Measurements from ENCODE around the gene ZNF296.

The ZNF296 gene

DNA sequence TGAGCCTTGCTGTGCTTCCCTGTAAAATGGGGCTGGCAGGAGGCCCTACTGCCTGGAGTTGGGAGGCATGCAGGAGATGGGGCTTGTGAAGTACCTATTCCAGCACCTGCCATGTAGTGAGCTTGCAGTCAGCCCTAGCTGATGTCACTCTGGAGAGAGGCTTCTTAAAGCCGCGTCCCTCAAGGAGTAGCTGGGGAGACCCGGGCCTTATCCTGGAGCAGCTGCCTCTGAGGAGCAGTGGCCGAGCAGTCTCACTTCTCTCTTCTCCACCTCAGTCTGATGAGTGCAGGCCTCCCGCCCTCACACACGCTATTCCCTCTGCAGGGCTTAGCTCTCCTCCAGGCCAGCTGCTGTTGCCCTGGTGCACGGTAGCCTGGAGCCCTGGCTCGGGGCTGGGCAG lies 19.4 kb downstream of the ZNF296 start:
- FAIRE-seq (no peak), DNase-seq (ENCODE audit: insufficient read length, low spot score) (no peak)
- TF ChIP-seq CTCF (IDR thresholded peaks at IDR 0.05; ENCODE audit: insufficient read depth, missing control alignments), result no peak

DNA sequence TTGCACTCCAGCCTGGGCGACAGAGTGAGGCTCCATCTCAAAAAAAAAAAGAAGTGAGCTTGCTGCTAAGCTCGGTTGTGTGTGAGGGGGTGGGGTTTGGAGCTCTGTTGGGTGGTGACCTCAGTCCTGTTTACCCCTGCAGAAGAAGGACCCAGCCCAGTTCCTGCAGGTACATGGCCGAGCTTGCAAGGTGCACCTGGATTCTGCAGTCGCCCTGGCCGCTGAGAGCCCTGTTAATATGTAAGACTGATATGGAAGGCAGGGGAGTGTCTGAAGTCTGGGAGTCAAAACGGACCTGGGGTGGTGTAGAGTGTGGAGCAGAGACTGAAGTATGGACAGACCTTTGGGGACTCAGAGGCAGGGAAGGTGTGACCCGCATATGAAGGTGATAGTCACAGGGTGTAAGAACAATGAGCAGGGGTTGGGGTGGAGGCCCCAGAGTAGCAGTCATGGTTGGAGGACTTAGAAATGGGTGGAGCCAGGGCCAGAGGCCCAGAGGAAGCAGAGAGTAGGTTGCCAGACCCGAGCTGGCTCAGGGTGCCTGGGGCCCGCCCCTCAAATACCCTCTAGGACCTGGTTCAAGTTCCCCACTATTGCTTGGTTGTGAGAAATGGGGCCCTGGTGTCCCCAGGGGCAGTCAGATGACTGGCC lies 24.2 kb downstream of the ZNF296 start:
- DNase-seq (ENCODE audit: insufficient read length, low spot score) (no peak), FAIRE-seq (no peak)
- no peak for TF ChIP-seq CTCF (IDR thresholded peaks at IDR 0.05; ENCODE audit: insufficient read depth, missing control alignments)

DNA sequence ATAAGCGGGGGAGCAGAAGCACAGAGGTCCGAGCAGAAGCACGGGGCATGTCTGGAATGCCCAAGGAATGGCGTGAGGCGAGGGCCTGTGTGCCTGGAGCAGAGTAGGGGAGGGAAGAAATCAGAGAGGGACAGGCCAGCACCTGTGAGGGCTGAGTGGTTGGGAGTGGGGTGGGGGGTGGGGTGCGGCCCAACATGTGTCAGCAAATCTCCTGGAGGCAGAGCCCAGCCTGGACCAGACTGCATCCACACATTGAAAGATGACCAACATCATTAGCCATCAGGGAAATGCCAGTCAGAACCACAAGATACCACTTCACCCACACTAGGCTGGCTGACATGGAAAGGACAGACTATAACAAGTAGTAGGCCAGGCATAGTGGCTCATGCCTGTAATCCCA lies 26.2 kb downstream of the ZNF296 start:
- no peak for TF ChIP-seq CTCF (IDR thresholded peaks at IDR 0.05; ENCODE audit: insufficient read depth, missing control alignments)
- FAIRE-seq, result no peak
- DNase-seq (ENCODE audit: insufficient read length, low spot score), result no peak

GRCh38 chr19:45049073-45049736 lies 27.1 kb downstream of the ZNF296 start:
- TF ChIP-seq CTCF (IDR thresholded peaks at IDR 0.05; ENCODE audit: insufficient read depth, missing control alignments), result no peak
- DNase-seq (ENCODE audit: insufficient read length, low spot score) (no peak), FAIRE-seq (no peak)

DNA sequence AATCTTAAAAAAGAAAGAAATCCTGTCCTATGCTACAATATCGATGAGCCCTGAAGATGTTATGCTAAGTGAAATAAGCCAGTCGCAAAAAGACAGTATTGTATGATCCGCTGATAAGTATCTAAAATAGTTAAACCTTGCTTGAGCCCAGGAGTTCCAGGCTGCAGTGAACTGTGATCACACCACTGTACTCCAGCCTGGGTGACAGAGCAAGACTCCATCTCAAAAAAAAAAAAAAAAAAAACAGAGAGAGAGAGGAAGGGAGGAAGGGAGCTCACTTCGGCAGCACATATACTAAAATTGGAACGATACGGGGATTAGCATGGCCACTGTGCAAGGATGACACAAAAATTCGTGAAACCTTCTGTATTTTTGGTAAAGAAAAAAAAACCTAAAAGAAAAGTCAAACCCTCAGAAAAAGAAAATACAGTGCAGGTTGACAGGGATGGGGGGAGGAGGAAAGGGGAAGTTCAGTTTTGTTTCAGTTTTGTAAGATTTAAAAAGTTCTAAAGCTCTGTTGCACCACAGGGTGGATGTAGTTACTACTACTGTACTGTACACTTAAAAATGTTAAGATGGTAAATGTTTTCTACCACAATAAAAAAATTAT lies 29.0 kb downstream of the ZNF296 start:
- no peak for TF ChIP-seq CTCF (IDR thresholded peaks at IDR 0.05; ENCODE audit: insufficient read depth, missing control alignments)
- DNase-seq (ENCODE audit: insufficient read length, low spot score), result no peak
- FAIRE-seq, result no peak

GRCh38 chr19:45046355-45046754 lies 29.9 kb downstream of the ZNF296 start:
- DNase-seq (ENCODE audit: insufficient read length, low spot score), result no peak
- no peak for FAIRE-seq
- TF ChIP-seq CTCF (IDR thresholded peaks at IDR 0.05; ENCODE audit: insufficient read depth, missing control alignments), result no peak

Measured in D721Med (cell line).